Measurements from ENCODE around the gene OR2V1.

DNA sequence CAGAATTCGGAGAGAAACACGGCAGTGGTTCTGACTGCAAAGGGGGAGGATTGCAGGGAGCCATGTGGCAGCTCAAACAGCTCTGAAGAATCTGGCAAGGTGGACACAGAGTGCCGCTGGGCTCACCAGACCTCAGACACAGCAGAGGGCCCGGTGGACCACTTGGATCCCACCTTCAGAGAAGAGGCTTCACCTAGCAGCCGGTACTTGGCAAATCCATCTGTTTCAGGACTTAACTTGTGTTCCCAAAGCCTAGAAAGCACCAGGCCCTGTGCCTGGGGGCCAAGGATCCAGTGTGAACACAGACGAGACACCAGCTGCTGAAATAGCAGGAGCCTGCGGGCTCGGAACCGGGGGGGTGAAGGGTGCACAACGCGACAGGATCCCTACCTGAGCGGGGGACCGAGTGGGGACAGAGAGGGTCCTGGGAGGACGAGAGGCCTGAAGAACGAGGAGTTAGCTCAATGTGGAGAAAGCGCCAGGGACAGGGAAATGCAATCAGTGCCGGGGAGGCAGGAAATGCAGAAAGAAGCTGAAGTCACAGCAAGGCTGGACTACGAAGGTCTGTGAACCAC is 46.3 kb downstream of the OR2V1 start:
- TF ChIP-seq GATA2 (IDR thresholded peaks at IDR 0.05; ENCODE audit: low read depth, low read length) (no peak), GATA3 (IDR thresholded peaks at IDR 0.05; ENCODE audit: low read depth, low read length) (no peak)
